Astrocyte of the spinal cord (primary cell): ENCODE measurements around the gene RAPGEF2.
"Not testable (repeated sequence)": the region's sequence is repeated elsewhere in the genome, so short reads cannot be mapped to it uniquely, and the experiment has no call there.

ENCODE experiments used
- DNase-seq: peaks from one replicate; pipeline ENCODE4 v3.0.0; 2011; ENCODE audit warnings: low read depth, low spot score
- H3K4me3 ChIP-seq: 2 replicates; pipeline ENCODE4 v1.5.1; 2011; ENCODE audit warnings: low read depth, mild to moderate bottlenecking, low read length, moderate library complexity
- CTCF ChIP-seq: IDR thresholded peaks from 2 replicates; pipeline ENCODE4 v1.5.1; 2012; ENCODE audit warnings: low read depth, mild to moderate bottlenecking, low read length, inconsistent platforms
- in situ Hi-C: cut with HindIII; loops from 2 replicates; pipeline ENCODE4 v1.10.0; 2017; ENCODE audit warnings: low sequenced_read_pairs

Gene RAPGEF2

GRCh38 chr4:159079074-159079473 lies 23.8 kb upstream of the RAPGEF2 start:
- TF ChIP-seq CTCF: no peak
- H3K4me3 ChIP-seq: no peak overlapping the region
- in situ Hi-C loops: no loop called here
- no peak for DNase-seq

- no peak for TF ChIP-seq CTCF
- DNase-seq: no peak
- in situ Hi-C loops: no loop called here
- no peak overlapping the region for H3K4me3 ChIP-seq
Observed at GRCh38 chr4:159086606-159087005, 16.3 kb upstream of the RAPGEF2 start.

GRCh38 chr4:159090255-159090654 lies 12.6 kb upstream of the RAPGEF2 start:
- TF ChIP-seq CTCF: no peak
- H3K4me3 ChIP-seq: no peak overlapping the region
- DNase-seq: no peak
- in situ Hi-C loops: no loop called here

- in situ Hi-C loops: not testable (repeated sequence)
Observed at GRCh38 chr4:159094156-159094555, 8.7 kb upstream of the RAPGEF2 start.

GRCh38 chr4:159096434-159096833 lies 6.4 kb upstream of the RAPGEF2 start:
- TF ChIP-seq CTCF: no peak
- in situ Hi-C loops: no loop called here
- DNase-seq: no peak
- H3K4me3 ChIP-seq: no peak overlapping the region

More at GRCh38 chr4:159094156-159094555, 8.7 kb upstream of the RAPGEF2 start:
- not testable (repeated sequence) for DNase-seq, H3K4me3 ChIP-seq

GRCh38 chr4:159097144-159097543 lies 5.7 kb upstream of the RAPGEF2 start:
- TF ChIP-seq CTCF: no peak
- H3K4me3 ChIP-seq: no peak overlapping the region
- in situ Hi-C loops: no loop called here
- no peak for DNase-seq

GRCh38 chr4:159097785-159098184 lies 5.1 kb upstream of the RAPGEF2 start:
- DNase-seq: no peak
- in situ Hi-C loops: no loop called here
- H3K4me3 ChIP-seq: no peak overlapping the region
- no peak for TF ChIP-seq CTCF
